GM18951 (cell line): ENCODE data around the gene TBX6.

ENCODE experiments used
- POLR2A ChIP-seq: IDR thresholded peaks from 4 replicates; pipeline ENCODE4 v1.6.1; 2011; ENCODE audit warnings: mild to moderate bottlenecking; ENCODE audit not compliant: insufficient read length, insufficient read depth; ENCODE audit errors: extremely low read depth
- in situ Hi-C: fragments of 300-500 bp; cut with MboI; formaldehyde crosslinking; loops from one replicate; pipeline ENCODE4 v1.12.0; 2022; ENCODE audit warnings: low sequenced_read_pairs, mixed read lengths, inconsistent platforms; ENCODE audit not compliant: unreplicated experiment

The TBX6 gene

DNA sequence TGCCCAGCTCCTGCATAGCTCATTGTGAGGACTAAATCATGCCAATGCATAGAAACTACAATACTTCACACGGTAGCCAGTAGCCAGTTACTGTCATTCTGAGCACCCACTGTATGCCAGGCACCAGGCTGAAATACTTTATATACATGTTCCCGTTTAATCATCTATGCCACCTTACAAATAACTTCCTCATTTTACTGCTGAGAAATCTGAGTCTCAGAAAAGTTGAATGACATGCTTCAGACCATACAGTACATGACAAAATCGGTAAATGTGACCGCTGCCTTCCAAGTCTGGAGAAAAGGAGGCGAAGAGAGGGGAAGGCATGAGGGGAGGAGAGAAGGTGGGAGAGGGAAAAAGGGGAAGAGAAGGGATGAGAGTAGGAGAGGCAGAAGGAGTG lies 51.5 kb downstream of the TBX6 start:
- TF ChIP-seq POLR2A, result no peak
- in situ Hi-C loops, result loop anchor here (25.0 kb wide), 1 partner anchor 928 kb away; no protein-coding TSS in a partner anchor
